ENCODE measurements around the gene CCDC89.

- TF ChIP-seq CTCF (IDR thresholded peaks at IDR 0.05) (no peak), POLR2A (IDR thresholded peaks at IDR 0.05; ENCODE audit: low read length) (no peak), MYC (IDR thresholded peaks at IDR 0.05; ENCODE audit: borderline replicate concordance, low read length) (no peak), REST (IDR thresholded peaks at IDR 0.05) (no peak), CBX8 (IDR thresholded peaks at IDR 0.05) (no peak), ZC3H11A (IDR thresholded peaks at IDR 0.05) (no peak), HMGXB4 (CRISPR knock-in tag; IDR thresholded peaks at IDR 0.05; ENCODE audit: borderline replicate concordance) (no peak)
Measured at GRCh38 chr11:85651118-85651517, 34.9 kb downstream of the CCDC89 start.
